Stomach (tissue), 4 donors: ENCODE data around the gene THSD7A.

Experiments
- EP300 ChIP-seq: sonication (generic); formaldehyde crosslinking; IDR thresholded peaks from one replicate; pipeline ENCODE4 v1.6.1; 2017; ENCODE audit warnings: antibody characterized with exemption
- POLR2A ChIP-seq, 4 donors: fragments of 450-650 bp; IDR thresholded peaks; one replicate each; pipeline ENCODE4 v1.6.1; 2016; ENCODE audit warnings: antibody characterized with exemption in 4 of 4, control low read depth in 2 of 4, mild to moderate bottlenecking in 1 of 4, moderate library complexity in 1 of 4
- TF ChIP-seq, protein P1 (sequence below), 7 experiments: fragments of 450-650 bp in 4 of 7; fragments of 200-600 bp in 3 of 7; sonication (generic) in 3 of 7; IDR thresholded peaks; one replicate each; pipeline ENCODE4 v1.5.1; 2016 to 2019; ENCODE audit warnings: antibody characterized with exemption in 7 of 7, control low read depth in 2 of 7, mild to moderate bottlenecking in 1 of 7

DNA sequence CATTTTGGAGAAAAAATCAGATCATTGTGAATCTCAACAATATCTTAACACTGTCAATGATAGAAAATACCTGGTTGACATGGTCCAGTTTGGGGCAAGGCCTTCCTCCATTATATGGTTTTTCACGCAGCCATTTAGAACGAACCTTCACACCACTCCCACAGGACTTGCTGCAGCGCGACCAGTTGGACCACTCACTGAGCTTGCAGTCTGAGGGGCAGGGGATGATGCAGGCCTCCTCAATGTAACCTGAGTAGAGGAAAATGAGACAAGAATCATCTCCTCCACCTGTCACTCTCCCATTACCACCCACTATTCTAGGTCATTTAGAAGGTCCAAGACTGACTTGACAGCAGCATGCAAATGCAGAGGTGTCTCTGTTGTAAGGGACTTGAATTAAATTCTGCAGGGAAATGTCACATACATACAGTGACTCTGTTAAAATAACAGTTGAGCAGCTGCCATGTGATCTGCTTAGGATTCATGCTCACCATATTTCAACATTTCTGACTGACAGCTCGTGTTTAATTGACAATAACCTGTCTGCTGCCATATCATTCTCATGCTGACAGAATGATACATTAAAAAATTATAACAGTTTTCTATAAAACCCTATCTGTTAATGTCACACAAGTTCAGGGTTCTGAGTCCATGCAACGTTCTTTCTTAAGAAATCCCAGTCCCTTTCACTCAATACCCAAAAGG, 403.0 kb downstream of the THSD7A start:
- no peak for TF ChIP-seq POLR2A (IDR thresholded peaks at IDR 0.05)
- TF ChIP-seq, protein P1, sequence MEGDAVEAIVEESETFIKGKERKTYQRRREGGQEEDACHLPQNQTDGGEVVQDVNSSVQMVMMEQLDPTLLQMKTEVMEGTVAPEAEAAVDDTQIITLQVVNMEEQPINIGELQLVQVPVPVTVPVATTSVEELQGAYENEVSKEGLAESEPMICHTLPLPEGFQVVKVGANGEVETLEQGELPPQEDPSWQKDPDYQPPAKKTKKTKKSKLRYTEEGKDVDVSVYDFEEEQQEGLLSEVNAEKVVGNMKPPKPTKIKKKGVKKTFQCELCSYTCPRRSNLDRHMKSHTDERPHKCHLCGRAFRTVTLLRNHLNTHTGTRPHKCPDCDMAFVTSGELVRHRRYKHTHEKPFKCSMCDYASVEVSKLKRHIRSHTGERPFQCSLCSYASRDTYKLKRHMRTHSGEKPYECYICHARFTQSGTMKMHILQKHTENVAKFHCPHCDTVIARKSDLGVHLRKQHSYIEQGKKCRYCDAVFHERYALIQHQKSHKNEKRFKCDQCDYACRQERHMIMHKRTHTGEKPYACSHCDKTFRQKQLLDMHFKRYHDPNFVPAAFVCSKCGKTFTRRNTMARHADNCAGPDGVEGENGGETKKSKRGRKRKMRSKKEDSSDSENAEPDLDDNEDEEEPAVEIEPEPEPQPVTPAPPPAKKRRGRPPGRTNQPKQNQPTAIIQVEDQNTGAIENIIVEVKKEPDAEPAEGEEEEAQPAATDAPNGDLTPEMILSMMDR (IDR thresholded peaks at IDR 0.05): no peak
- no peak for TF ChIP-seq EP300
